ENCODE data around the gene SSH3. TPM values are rescaled to one million over a fixed set of nuclear protein-coding genes. Genes with fewer than 3 reads are reported as not detected.

Gene SSH3
- total and polyA plus RNA-seq, 2 experiments from 2014 or later: 26.7 to 39.9 TPM

GRCh38 chr11:67307545-67308001 lies 4.2 kb downstream of the SSH3 start:
- no peak for DNase-seq (ENCODE audit: low read depth in 1 of 2, low spot score in 1 of 2)
- no peaks in the 10 kb centered on the region for H3K4me1 ChIP-seq (ENCODE audit: low read depth)
- TF ChIP-seq, protein P1, sequence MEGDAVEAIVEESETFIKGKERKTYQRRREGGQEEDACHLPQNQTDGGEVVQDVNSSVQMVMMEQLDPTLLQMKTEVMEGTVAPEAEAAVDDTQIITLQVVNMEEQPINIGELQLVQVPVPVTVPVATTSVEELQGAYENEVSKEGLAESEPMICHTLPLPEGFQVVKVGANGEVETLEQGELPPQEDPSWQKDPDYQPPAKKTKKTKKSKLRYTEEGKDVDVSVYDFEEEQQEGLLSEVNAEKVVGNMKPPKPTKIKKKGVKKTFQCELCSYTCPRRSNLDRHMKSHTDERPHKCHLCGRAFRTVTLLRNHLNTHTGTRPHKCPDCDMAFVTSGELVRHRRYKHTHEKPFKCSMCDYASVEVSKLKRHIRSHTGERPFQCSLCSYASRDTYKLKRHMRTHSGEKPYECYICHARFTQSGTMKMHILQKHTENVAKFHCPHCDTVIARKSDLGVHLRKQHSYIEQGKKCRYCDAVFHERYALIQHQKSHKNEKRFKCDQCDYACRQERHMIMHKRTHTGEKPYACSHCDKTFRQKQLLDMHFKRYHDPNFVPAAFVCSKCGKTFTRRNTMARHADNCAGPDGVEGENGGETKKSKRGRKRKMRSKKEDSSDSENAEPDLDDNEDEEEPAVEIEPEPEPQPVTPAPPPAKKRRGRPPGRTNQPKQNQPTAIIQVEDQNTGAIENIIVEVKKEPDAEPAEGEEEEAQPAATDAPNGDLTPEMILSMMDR (IDR thresholded peaks at IDR 0.05; ENCODE audit: low read depth, low read length): no peak

DNA sequence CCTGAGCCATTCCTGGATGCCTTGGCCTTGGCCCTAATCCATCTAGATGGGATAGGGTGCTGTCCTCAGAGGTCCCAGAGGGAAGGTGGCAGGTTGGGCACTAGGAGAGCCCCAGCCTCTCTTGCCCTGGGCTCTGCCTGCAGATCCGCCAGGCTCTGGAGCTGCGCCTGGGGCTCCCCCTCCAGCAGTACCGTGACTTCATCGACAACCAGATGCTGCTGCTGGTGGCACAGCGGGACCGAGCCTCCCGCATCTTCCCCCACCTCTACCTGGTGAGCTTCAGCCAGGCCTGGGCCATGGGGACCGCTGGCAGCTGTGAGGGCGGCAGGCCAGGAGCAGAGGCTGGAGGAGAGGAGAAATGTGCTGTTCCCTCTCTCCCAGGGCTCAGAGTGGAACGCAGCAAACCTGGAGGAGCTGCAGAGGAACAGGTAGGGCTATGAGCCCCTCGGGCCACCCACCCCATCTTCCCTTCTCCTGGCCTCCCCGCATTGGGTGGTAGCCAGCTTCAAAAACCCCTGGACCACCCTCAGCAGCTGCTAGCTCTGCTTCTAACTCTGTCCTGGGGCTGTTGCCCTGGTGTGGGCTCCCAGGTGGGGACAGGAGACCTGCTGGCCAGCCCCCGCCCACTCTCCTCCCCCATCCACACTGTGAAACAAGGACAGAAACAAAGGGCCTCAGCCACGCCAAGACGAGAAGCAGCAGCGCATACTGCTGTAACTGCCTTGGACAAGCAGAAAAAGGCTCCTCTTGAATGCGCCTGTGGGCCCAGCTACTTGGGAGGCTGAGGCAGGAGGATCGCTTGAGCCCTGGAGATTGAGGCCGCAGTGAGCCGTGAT lies 4.9 kb downstream of the SSH3 start:
- no peak for DNase-seq (ENCODE audit: low read depth in 1 of 2, low spot score in 1 of 2)
- Histone ChIP-seq H3K36me3 (no peaks in the 10 kb centered on the region), H3K4me3 (no peak overlapping the region), H3K4me1 (ENCODE audit: low read depth) (no peaks in the 10 kb centered on the region), H3K9me3 (ENCODE audit: low read depth) (no peaks in the 10 kb centered on the region), H3K27me3 (no peaks in the 10 kb centered on the region), H3K27ac (no peak overlapping the region)
- TF ChIP-seq, protein P1 (IDR thresholded peaks at IDR 0.05; ENCODE audit: low read depth, low read length): no peak

More at GRCh38 chr11:67307545-67308001, 4.2 kb downstream of the SSH3 start:
- Histone ChIP-seq H3K27ac (no peak overlapping the region), H3K27me3 (no peaks in the 10 kb centered on the region), H3K9me3 (ENCODE audit: low read depth) (no peaks in the 10 kb centered on the region), H3K4me3 (no peak overlapping the region), H3K36me3 (no peaks in the 10 kb centered on the region)

DNA sequence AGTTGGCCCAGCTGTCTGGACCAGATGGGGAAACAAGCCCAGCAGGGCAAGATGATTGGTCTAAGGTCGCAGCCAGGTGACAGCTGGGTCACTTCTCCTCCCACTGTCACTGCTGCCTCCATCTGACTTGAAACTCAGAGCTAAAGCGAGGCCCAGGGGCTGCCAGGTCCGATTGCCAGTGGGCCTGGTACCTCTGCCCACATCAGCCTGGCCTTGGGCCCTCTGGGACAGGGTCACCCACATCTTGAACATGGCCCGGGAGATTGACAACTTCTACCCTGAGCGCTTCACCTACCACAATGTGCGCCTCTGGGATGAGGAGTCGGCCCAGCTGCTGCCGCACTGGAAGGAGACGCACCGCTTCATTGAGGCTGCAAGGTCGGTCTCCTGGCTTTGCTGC lies 5.8 kb downstream of the SSH3 start:
- Histone ChIP-seq H3K9me3 (ENCODE audit: low read depth) (no peaks in the 10 kb centered on the region), H3K27me3 (no peaks in the 10 kb centered on the region), H3K4me1 (ENCODE audit: low read depth) (no peaks in the 10 kb centered on the region), H3K36me3 (no peaks in the 10 kb centered on the region), H3K4me3 (no peak overlapping the region), H3K27ac (no peak overlapping the region)
- DNase-seq (ENCODE audit: low read depth in 1 of 2, low spot score in 1 of 2): no peak
- TF ChIP-seq, protein P1 (IDR thresholded peaks at IDR 0.05; ENCODE audit: low read depth, low read length): no peak

- TF ChIP-seq, protein P1 (IDR thresholded peaks at IDR 0.05; ENCODE audit: low read depth, low read length): no peak
- H3K9me3 ChIP-seq (ENCODE audit: low read depth): no peaks in the 10 kb centered on the region
- DNase-seq (ENCODE audit: low read depth in 1 of 2, low spot score in 1 of 2): no peak
- H3K36me3 ChIP-seq: no peaks in the 10 kb centered on the region
- H3K27ac ChIP-seq: no peak overlapping the region
- H3K4me3 ChIP-seq: no peak overlapping the region
- H3K27me3 ChIP-seq: no peaks in the 10 kb centered on the region
- no peaks in the 10 kb centered on the region for H3K4me1 ChIP-seq (ENCODE audit: low read depth)
Observed at GRCh38 chr11:67309661-67310061, 6.3 kb downstream of the SSH3 start.

DNA sequence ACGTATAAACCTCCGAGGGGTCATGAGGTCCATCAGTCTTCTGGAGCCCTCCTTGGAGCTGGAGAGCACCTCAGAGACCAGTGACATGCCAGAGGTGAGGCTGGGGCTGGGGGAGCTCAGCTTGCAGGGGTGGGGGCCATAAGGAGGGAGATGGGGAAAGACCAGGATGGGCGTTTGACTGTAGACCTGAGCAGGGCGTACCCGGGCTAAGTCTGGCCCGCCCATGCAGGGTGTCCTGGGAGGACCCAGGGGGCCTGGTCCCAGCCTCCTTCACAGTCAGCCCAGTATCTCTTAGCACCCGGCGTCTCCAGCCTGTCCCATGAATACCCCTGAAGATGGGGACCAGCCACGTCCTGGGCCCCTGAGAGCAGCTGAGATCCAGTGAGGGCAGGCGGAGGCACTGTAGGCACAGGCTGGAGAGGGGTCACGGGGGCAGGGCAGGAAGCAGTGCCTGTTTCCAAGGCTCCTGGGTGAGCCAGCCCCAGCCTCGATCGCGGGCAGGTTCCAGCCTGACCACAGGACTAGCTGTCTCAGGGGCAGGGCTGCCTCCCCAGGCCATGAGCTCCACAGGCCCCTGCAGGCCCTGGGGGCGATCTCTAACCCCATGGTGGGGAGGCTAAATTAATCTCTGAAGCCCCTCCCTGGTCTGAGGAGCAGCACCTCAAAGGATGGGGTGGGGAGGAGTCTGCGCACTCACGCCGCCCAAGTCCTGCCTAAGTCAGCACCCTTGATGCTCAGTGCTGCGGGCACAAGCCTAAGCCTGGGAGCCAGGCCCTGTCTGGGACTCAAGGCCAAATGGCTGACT lies 7.1 kb downstream of the SSH3 start:
- H3K9me3 ChIP-seq (ENCODE audit: low read depth): no peaks in the 10 kb centered on the region
- no peaks in the 10 kb centered on the region for H3K36me3 ChIP-seq
- H3K27me3 ChIP-seq: no peaks in the 10 kb centered on the region
- H3K27ac ChIP-seq: no peak overlapping the region
- no peak overlapping the region for H3K4me3 ChIP-seq
- TF ChIP-seq, protein P1 (IDR thresholded peaks at IDR 0.05; ENCODE audit: low read depth, low read length): no peak
- H3K4me1 ChIP-seq (ENCODE audit: low read depth): no peaks in the 10 kb centered on the region
- DNase-seq (ENCODE audit: low read depth in 1 of 2, low spot score in 1 of 2): no peak
